ENCODE measurements around the gene ARHGAP15. TPM values are rescaled to one million over a fixed set of nuclear protein-coding genes. Genes with fewer than 3 reads are reported as not detected.

ARHGAP15 gene
- total RNA-seq, 1 donor from 2014 or later = 54.1 TPM

DNA sequence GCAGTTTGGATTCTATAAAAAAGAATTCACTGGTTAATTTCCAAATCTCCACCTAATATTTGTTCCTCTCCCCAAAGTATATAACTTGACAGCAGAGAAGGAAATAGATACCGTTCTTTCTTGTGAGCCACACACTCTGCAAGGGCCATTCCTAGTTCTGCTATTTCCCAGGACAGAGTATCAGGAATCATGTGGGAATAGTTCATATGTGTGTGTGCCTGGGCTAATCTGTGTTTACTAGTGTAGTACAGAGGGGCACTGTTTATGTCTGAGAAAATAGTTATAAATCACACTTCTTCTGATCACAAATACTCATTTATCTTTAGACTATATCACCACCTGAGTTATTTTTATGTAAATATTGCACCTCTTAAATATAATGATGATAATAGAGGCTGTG lies 296.7 kb downstream of the ARHGAP15 start:
- DNase-seq (ENCODE audit: low spot score) = no peak
- peaks cover 22% of the 10 kb centered on the region for H3K4me1 Mint-ChIP-seq (ENCODE audit: low read depth)
- no peaks in the 10 kb centered on the region for H3K9me3 Mint-ChIP-seq
- no peak overlapping the region for H3K27ac Mint-ChIP-seq
- intact Hi-C loops (cut with micrococcal nuclease) = no loop called here
- H3K36me3 Mint-ChIP-seq (ENCODE audit: low read depth) = peaks cover 20% of the 10 kb centered on the region
- no peaks in the 10 kb centered on the region for H3K27me3 Mint-ChIP-seq (ENCODE audit: low read depth)
- H3K4me3 Mint-ChIP-seq (ENCODE audit: low read depth) = no peak overlapping the region

DNA sequence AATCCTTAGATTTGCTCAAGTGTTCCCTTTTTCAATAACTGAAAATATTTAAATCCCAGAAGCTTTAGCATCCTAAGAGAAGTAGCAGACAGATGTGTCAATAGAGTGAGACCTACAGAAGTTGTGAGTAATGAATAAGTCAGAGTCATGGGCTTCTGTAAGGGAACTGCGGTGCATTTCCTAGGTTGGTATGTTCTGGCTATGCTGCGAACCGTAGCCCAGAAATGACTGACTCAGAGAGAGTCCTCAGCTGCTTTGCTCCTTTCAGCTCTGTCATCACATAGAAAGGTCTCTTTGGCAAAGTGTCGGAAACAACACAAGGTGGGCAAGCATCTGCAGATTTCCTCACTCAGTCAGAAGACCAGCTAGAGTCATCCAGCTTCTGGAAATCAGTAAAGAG lies 297.1 kb downstream of the ARHGAP15 start:
- Mint-ChIP-seq H3K27ac (no peak overlapping the region), H3K27me3 (ENCODE audit: low read depth) (no peaks in the 10 kb centered on the region), H3K36me3 (ENCODE audit: low read depth) (peaks cover 20% of the 10 kb centered on the region), H3K4me1 (ENCODE audit: low read depth) (peaks cover 21% of the 10 kb centered on the region), H3K9me3 (no peaks in the 10 kb centered on the region), H3K4me3 (ENCODE audit: low read depth) (no peak overlapping the region)
- intact Hi-C loops (cut with micrococcal nuclease) = no loop called here
- no peak for DNase-seq (ENCODE audit: low spot score)

DNA sequence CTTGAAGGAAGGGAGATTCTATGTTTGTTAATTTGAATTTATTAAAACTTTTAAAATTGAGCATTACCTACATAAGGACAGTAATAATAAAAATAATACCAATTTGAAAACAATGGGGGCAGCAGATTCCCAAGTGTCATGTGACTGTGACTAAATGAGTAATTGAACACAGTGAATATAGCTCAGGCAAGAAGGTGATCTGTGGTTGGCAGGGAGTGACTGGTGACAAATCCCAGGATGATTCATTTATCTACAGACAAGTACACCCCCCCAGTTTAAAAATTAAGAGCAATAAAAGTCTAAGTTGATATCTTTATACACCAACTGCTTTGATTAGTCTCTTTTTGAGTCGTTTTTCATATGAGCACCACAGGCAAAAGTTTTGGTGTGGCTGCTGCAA lies 299.5 kb downstream of the ARHGAP15 start:
- H3K4me3 Mint-ChIP-seq (ENCODE audit: low read depth) = no peak overlapping the region
- H3K4me1 Mint-ChIP-seq (ENCODE audit: low read depth) = peaks cover 9% of the 10 kb centered on the region
- intact Hi-C loops (cut with micrococcal nuclease) = no loop called here
- H3K36me3 Mint-ChIP-seq (ENCODE audit: low read depth) = peaks cover 14% of the 10 kb centered on the region
- H3K27ac Mint-ChIP-seq = no peak overlapping the region
- no peaks in the 10 kb centered on the region for H3K9me3 Mint-ChIP-seq
- H3K27me3 Mint-ChIP-seq (ENCODE audit: low read depth) = no peaks in the 10 kb centered on the region
- no peak for DNase-seq (ENCODE audit: low spot score)

DNA sequence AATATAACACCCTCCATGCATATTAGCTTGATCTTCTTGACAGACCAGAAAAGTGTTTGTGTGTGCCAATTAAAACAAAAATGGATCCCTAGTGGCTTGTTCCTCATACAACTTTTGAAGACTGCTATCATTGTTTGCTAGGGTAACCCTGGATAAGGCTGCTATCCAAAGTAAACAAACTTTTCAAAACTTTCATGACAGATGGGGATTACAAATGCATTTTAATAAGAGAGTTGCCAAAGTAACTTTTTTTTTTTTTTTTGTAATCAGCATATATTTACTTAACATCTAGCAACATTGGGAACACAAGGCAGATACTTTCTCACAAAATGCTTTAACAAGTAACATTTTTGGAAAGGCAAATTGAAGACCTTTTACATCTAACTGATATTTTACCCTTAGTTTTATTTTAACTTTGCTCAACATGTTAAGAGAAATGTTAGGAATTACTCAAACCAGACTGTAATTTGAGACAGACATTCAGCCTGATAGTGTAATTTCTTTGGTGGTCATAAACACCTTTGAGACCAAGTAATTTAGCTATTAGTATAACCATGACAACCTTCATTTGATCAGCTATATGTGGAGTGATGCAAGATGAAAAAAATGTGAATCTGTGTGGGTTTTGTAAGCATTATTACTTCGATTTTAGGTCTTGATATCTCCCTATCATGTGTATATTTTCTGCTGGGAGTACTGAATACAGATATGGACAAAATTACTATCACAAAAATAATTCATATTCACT lies 300.9 kb downstream of the ARHGAP15 start:
- H3K4me3 Mint-ChIP-seq (ENCODE audit: low read depth) = no peak overlapping the region
- H3K27ac Mint-ChIP-seq = no peak overlapping the region
- H3K4me1 Mint-ChIP-seq (ENCODE audit: low read depth) = peaks cover 9% of the 10 kb centered on the region
- H3K27me3 Mint-ChIP-seq (ENCODE audit: low read depth) = no peaks in the 10 kb centered on the region
- DNase-seq (ENCODE audit: low spot score) = no peak
- intact Hi-C loops (cut with micrococcal nuclease) = no loop called here
- H3K9me3 Mint-ChIP-seq = no peaks in the 10 kb centered on the region
- H3K36me3 Mint-ChIP-seq (ENCODE audit: low read depth) = peaks cover 11% of the 10 kb centered on the region

DNA sequence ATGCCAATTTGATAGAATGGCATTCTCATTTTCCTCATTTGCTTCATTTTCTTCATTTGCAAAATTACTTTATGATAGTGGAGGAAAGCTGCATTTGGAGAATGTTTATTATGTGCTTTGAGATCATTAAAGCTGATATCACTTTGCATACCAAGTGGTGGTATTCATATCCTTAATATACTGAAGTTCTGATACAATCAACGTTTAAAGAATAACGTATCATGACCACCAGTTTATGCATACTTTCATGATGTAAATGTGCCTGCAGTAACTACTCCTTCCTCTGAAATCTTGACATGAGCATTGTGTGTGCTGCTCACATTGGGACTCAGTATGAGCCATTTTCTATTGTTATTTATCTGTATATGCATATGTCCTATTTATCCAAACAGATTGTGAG lies 302.1 kb downstream of the ARHGAP15 start:
- intact Hi-C loops (cut with micrococcal nuclease) = no loop called here
- DNase-seq (ENCODE audit: low spot score) = no peak
- H3K27ac Mint-ChIP-seq = no peak overlapping the region
- no peaks in the 10 kb centered on the region for H3K9me3 Mint-ChIP-seq
- H3K27me3 Mint-ChIP-seq (ENCODE audit: low read depth) = no peaks in the 10 kb centered on the region
- H3K36me3 Mint-ChIP-seq (ENCODE audit: low read depth) = peaks cover 9% of the 10 kb centered on the region
- H3K4me3 Mint-ChIP-seq (ENCODE audit: low read depth) = no peak overlapping the region
- peaks cover 9% of the 10 kb centered on the region for H3K4me1 Mint-ChIP-seq (ENCODE audit: low read depth)

DNA sequence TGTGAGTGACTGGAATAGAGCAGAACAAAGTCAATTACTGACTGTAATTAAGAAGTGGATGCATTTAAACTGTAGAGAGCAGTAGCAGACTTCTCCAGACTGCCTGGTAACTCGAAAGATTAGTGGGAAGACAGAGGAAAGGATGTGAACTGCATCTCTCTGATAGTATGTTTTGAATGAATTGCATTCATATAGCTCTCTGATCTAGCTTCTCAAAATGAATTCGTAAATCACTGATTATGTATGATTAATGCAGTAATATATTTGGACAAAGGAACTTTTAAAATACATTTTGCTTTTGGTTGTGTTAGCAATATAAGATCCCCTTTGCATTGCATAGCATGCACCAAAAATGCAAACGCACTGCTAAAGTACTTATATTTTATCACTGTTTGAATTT lies 304.0 kb downstream of the ARHGAP15 start:
- Mint-ChIP-seq H3K27ac (no peak overlapping the region), H3K4me1 (ENCODE audit: low read depth) (peaks cover 4% of the 10 kb centered on the region), H3K36me3 (ENCODE audit: low read depth) (peaks cover 16% of the 10 kb centered on the region), H3K9me3 (no peaks in the 10 kb centered on the region), H3K4me3 (ENCODE audit: low read depth) (no peak overlapping the region), H3K27me3 (ENCODE audit: low read depth) (no peaks in the 10 kb centered on the region)
- intact Hi-C loops (cut with micrococcal nuclease) = no loop called here
- DNase-seq (ENCODE audit: low spot score) = no peak

DNA sequence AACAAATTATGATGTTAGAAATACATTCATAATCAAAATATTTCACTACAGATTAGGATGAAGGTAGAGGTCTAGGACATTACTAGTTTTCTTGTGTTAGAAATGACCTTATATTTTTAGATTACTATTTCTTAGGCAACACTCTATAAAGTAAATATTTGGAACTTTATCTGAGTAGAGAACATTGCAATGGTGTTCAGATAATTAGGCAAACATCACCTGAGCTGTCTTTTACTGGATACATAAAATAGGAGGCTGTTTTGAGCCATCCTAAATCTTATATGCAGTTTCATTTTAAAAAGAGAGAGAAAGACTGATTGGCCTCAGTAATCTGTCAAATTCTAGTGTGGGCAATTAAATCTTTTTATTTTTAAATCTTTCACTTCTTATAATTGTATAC lies 304.6 kb downstream of the ARHGAP15 start:
- intact Hi-C loops (cut with micrococcal nuclease) = no loop called here
- no peaks in the 10 kb centered on the region for H3K9me3 Mint-ChIP-seq

DNA sequence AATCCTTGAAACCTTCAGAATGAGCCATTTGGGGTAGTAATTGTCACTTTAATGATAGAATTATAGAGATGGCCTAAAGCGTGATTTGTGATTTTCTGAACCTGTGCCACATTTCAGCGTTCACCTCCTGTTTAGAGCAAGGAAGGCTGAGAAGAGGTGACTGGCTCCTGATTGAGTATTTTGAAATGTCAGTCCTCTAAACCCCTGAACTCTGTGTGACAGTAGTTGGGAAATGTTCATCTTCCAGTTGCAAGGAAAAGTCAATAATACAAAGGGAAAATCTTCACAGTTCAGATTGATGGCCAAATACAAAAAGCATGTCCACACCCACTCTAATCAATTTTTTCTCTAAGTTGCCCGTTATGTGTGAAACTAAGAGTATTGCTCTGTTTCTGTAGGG lies 305.2 kb downstream of the ARHGAP15 start:
- peaks cover 3% of the 10 kb centered on the region for H3K4me1 Mint-ChIP-seq (ENCODE audit: low read depth)
- H3K27ac Mint-ChIP-seq = no peak overlapping the region
- H3K9me3 Mint-ChIP-seq = no peaks in the 10 kb centered on the region
- no peak for DNase-seq (ENCODE audit: low spot score)
- peaks cover 20% of the 10 kb centered on the region for H3K36me3 Mint-ChIP-seq (ENCODE audit: low read depth)
- intact Hi-C loops (cut with micrococcal nuclease) = no loop called here
- H3K4me3 Mint-ChIP-seq (ENCODE audit: low read depth) = no peak overlapping the region
- no peaks in the 10 kb centered on the region for H3K27me3 Mint-ChIP-seq (ENCODE audit: low read depth)

More for the DNA sequence above, 304.6 kb downstream of the ARHGAP15 start:
- no peak for DNase-seq (ENCODE audit: low spot score)
- Mint-ChIP-seq H3K36me3 (ENCODE audit: low read depth) (peaks cover 20% of the 10 kb centered on the region), H3K27me3 (ENCODE audit: low read depth) (no peaks in the 10 kb centered on the region), H3K27ac (no peak overlapping the region), H3K4me3 (ENCODE audit: low read depth) (no peak overlapping the region), H3K4me1 (ENCODE audit: low read depth) (peaks cover 3% of the 10 kb centered on the region)

DNA sequence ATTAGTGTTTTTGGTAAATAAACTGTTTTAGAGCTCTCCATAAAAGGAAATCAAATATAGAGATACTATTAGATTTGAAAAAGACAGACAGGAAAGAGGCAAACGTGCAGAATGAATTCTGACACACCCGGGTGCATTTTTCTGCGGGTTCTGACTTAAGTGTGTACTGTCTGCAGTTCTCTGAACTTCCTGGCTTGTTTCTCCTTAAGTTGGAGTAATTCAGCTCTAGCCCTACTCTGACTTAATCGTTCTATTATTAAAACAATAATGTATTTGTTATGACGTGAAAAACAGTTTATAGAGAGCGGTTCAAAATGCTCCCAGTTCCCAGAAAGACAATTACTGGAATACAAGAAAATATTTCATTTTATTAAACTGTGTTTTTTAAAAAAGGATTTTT lies 305.9 kb downstream of the ARHGAP15 start:
- no peaks in the 10 kb centered on the region for H3K9me3 Mint-ChIP-seq
- H3K4me3 Mint-ChIP-seq (ENCODE audit: low read depth) = no peak overlapping the region
- H3K27ac Mint-ChIP-seq = no peak overlapping the region
- no peaks in the 10 kb centered on the region for H3K27me3 Mint-ChIP-seq (ENCODE audit: low read depth)
- intact Hi-C loops (cut with micrococcal nuclease) = no loop called here
- H3K4me1 Mint-ChIP-seq (ENCODE audit: low read depth) = peaks cover 3% of the 10 kb centered on the region
- no peak for DNase-seq (ENCODE audit: low spot score)
- peaks cover 23% of the 10 kb centered on the region for H3K36me3 Mint-ChIP-seq (ENCODE audit: low read depth)

DNA sequence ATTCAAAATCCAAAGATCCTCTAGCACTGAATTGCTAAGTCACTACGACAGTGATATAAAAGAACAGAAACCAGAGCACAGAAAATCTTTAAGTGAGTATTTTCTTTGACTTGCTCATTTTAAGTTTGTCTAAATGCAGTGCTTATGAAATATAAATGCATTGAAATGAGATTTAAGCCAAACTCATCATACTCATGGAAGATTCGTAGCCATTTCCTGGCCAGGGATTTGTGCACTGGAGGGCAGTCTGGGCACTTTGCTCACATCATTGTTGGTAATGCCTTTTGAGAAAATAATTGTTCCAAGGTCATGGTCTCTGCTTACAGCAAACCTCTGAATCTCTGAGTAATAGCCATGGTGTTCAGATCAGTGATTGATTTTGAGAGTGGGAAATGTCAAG lies 307.7 kb downstream of the ARHGAP15 start:
- H3K4me1 Mint-ChIP-seq (ENCODE audit: low read depth) = peaks cover 3% of the 10 kb centered on the region
- H3K9me3 Mint-ChIP-seq = no peaks in the 10 kb centered on the region
- no peak overlapping the region for H3K4me3 Mint-ChIP-seq (ENCODE audit: low read depth)
- H3K27me3 Mint-ChIP-seq (ENCODE audit: low read depth) = no peaks in the 10 kb centered on the region
- intact Hi-C loops (cut with micrococcal nuclease) = no loop called here
- H3K36me3 Mint-ChIP-seq (ENCODE audit: low read depth) = peaks cover 25% of the 10 kb centered on the region
- no peak overlapping the region for H3K27ac Mint-ChIP-seq
- DNase-seq (ENCODE audit: low spot score) = no peak

DNA sequence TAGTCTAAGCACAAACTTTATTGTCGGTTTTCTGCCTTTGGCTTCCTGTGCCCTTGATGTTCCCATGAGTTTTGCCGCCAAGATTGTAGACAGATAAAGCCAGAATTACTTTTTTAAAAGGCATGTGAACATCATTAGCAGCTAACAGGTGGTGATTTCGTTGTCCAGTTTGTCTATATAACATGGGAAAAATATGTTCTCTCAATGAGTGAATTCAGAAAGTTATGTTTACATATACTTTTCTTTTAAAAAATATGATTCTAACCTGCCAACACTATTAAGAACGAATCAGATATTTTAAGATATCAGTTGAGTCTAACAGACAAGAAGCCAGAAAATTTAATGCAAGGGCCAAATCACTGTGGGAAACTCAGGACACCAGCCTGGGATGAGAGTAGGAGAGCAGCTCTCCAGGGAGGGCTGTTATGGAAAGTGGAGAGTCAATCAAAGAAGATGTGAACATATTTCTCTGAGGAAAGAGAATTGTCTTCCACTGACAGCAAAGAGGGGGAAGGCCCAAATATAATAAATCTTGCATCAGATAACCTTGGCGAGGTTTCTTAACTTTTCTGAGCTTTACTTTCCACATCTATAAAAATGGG lies 311.3 kb downstream of the ARHGAP15 start:
- Mint-ChIP-seq H3K4me3 (ENCODE audit: low read depth) (no peak overlapping the region), H3K36me3 (ENCODE audit: low read depth) (peaks cover 28% of the 10 kb centered on the region), H3K27me3 (ENCODE audit: low read depth) (no peaks in the 10 kb centered on the region), H3K27ac (no peak overlapping the region), H3K9me3 (no peaks in the 10 kb centered on the region), H3K4me1 (ENCODE audit: low read depth) (no peaks in the 10 kb centered on the region)
- intact Hi-C loops (cut with micrococcal nuclease) = no loop called here
- no peak for DNase-seq (ENCODE audit: low spot score)

DNA sequence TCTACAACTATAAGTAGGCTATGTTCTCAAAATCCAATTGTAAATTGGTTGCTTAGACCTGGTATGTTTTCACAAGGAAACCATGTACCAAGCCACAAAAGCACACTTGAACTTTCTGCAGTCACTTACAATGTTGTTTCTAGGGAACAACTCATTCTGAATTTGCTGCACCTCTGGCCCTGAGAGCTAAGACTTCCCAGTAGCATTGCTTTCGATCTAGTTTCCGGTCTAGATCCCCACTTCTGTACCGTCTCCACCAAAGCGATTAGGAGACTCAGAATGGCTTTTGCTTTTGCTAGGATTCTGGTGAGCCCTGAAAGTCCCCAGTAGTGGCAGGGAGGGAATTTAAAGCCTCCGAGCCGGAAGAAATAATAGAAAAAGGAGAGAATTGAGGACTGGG lies 313.0 kb downstream of the ARHGAP15 start:
- Mint-ChIP-seq H3K27ac (no peak overlapping the region), H3K36me3 (ENCODE audit: low read depth) (peaks cover 22% of the 10 kb centered on the region), H3K9me3 (no peaks in the 10 kb centered on the region), H3K27me3 (ENCODE audit: low read depth) (no peaks in the 10 kb centered on the region), H3K4me3 (ENCODE audit: low read depth) (no peak overlapping the region), H3K4me1 (ENCODE audit: low read depth) (no peaks in the 10 kb centered on the region)
- intact Hi-C loops (cut with micrococcal nuclease) = no loop called here
- DNase-seq (ENCODE audit: low spot score) = no peak

DNA sequence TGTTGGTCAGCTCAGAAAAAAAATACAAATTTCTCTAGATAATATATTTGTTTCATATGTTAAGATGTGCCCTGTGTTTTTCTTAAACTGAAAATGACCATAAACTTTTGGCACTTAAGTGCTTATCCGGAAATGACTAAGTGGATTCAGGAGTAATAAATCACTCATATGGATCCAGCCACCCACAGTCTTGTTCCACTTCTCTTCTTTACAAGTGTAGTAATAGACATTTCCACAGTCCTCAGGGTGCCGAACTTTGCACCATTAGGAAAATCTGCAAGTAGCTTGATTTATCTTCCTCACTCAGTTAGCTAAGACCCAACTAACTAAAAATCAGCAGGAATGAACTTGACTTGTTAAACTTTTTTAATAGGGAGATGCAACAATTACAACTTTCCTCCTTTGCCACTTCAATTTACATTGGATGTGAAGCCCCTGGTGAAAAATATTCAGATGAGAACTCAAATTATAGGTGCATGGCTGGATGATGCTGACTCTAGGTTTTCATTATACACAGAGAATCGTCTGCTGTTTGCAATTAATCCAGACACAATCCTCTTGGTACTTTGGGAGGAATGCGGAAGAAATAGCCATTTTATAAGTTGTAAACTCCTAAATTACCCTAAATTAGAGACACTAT lies 322.5 kb downstream of the ARHGAP15 start:
- Mint-ChIP-seq H3K4me3 (ENCODE audit: low read depth) (no peak overlapping the region), H3K9me3 (no peaks in the 10 kb centered on the region), H3K27me3 (ENCODE audit: low read depth) (no peaks in the 10 kb centered on the region), H3K27ac (no peak overlapping the region), H3K4me1 (ENCODE audit: low read depth) (peaks cover 22% of the 10 kb centered on the region), H3K36me3 (ENCODE audit: low read depth) (peaks cover 30% of the 10 kb centered on the region)
- intact Hi-C loops (cut with micrococcal nuclease) = no loop called here
- DNase-seq (ENCODE audit: low spot score) = no peak

Data from activated T-helper 2 cell treated with anti-CD3 and anti-CD28 coated beads, Interferon-gamma antibody, Interleukin-2, Interleukin-4, amounts not matched to agents 10 μg/mL and 5 μg/mL and 100 μg/mL, durations not matched to agents 14 hours and 24 hours and 36 hours (primary cell).